ENCODE data around the gene CT45A5.
"Not testable (repeated sequence)": the region's sequence is repeated elsewhere in the genome, so short reads cannot be mapped to it uniquely, and the experiment has no call there.

DNA sequence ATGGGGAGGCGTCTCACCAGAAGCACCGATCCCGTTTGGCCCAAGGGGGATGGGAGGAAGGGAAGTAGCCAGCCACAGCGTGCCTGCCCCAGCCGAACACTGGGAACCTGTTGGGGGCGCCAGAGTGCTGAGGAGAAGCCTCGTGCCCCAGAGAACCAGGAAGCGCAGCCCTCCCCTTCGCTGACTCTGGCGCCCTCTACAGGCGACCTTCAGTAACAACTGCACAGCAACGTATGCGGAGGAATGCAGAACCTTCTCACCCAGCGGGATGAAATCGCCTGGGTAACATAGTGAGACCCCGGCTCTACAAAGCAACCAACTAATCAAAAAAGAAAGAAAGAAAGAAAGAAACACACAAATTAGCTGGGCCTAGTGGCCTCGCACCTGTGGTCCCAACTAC lies 34.6 kb upstream of the CT45A5 start, which contains the start of gene CT45A2:
- TF ChIP-seq POLR2AphosphoS5 (IDR thresholded peaks at IDR 0.05; ENCODE audit: low read depth, low read length); POLR2A (IDR thresholded peaks at IDR 0.05; ENCODE audit: low read depth, low read length); TAF1 (IDR thresholded peaks at IDR 0.05; ENCODE audit: borderline replicate concordance, low read depth, low read length): not testable (repeated sequence)
